GM12875 (cell line): ENCODE results near the gene ZNF219.

Source experiments
- H3K4me3 ChIP-seq: one replicate; pipeline ENCODE4 v1.5.1; 2011; ENCODE audit warnings: low read depth, low read length, control low read depth
- TF ChIP-seq, protein P1 (sequence below): IDR thresholded peaks from 2 replicates; pipeline ENCODE4 v1.5.1; 2011; ENCODE audit warnings: low read depth, mild to moderate bottlenecking, control low read depth, inconsistent platforms, low read length, moderate library complexity, borderline replicate concordance; ENCODE audit not compliant: insufficient read depth

The ZNF219 gene

GRCh38 chr14:21053184-21054122 is 45.0 kb downstream of the ZNF219 start:
- TF ChIP-seq, protein P1, sequence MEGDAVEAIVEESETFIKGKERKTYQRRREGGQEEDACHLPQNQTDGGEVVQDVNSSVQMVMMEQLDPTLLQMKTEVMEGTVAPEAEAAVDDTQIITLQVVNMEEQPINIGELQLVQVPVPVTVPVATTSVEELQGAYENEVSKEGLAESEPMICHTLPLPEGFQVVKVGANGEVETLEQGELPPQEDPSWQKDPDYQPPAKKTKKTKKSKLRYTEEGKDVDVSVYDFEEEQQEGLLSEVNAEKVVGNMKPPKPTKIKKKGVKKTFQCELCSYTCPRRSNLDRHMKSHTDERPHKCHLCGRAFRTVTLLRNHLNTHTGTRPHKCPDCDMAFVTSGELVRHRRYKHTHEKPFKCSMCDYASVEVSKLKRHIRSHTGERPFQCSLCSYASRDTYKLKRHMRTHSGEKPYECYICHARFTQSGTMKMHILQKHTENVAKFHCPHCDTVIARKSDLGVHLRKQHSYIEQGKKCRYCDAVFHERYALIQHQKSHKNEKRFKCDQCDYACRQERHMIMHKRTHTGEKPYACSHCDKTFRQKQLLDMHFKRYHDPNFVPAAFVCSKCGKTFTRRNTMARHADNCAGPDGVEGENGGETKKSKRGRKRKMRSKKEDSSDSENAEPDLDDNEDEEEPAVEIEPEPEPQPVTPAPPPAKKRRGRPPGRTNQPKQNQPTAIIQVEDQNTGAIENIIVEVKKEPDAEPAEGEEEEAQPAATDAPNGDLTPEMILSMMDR: no peak
- H3K4me3 ChIP-seq: no peak overlapping the region

DNA sequence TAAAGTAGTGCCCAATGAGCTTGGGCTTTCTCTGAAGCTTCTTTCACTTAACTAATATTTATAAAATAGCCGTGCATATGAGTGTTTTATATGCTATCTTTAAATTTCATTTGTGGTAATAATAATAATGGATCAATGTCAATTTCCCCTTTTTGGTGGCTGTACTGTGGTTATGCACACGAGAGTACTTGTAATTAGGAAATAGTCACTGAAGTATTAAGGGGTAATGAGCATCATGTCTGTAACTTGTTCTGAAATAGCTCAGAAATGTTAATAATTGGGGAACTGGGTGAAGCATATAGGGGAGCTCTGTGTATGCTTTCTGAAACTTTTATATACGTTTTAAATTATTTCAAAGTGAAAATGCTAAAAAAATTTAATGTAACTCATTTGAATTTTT is 47.9 kb downstream of the ZNF219 start:
- no peak overlapping the region for H3K4me3 ChIP-seq
- TF ChIP-seq, protein P1: no peak

GRCh38 chr14:21049271-21049673 is 49.2 kb downstream of the ZNF219 start:
- no peak overlapping the region for H3K4me3 ChIP-seq

GRCh38 chr14:21048638-21049037 is 49.8 kb downstream of the ZNF219 start:
- H3K4me3 ChIP-seq: no peak overlapping the region
- TF ChIP-seq, protein P1: no peak

More at GRCh38 chr14:21049271-21049673, 49.2 kb downstream of the ZNF219 start:
- TF ChIP-seq, protein P1: no peak

DNA sequence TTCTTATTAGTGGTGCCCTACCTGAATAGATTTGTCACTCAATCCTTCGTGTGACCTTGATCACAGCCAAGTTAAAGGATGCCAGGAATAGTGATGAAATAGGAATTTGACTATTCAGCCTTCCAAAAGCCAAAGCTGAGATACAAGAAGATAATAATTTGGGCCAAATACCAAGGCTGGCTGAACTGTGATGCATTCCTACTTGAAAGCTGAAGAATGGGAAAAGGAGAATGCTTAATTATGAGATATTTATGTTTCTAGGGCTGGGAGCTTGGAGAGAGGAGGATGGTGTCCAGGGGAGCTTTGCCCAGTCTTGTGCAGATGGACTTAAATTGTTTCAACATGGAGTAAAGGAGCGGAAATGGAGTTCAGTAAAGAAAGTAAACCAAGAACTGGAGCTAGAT is 51.1 kb downstream of the ZNF219 start:
- TF ChIP-seq, protein P1: no peak

GRCh38 chr14:21043974-21044618 is 54.4 kb downstream of the ZNF219 start:
- no peak overlapping the region for H3K4me3 ChIP-seq
- TF ChIP-seq, protein P1: no peak

More for the DNA sequence above, 51.1 kb downstream of the ZNF219 start:
- H3K4me3 ChIP-seq: no peak overlapping the region
